Measurements from ENCODE around the gene HOXC10.

DNA sequence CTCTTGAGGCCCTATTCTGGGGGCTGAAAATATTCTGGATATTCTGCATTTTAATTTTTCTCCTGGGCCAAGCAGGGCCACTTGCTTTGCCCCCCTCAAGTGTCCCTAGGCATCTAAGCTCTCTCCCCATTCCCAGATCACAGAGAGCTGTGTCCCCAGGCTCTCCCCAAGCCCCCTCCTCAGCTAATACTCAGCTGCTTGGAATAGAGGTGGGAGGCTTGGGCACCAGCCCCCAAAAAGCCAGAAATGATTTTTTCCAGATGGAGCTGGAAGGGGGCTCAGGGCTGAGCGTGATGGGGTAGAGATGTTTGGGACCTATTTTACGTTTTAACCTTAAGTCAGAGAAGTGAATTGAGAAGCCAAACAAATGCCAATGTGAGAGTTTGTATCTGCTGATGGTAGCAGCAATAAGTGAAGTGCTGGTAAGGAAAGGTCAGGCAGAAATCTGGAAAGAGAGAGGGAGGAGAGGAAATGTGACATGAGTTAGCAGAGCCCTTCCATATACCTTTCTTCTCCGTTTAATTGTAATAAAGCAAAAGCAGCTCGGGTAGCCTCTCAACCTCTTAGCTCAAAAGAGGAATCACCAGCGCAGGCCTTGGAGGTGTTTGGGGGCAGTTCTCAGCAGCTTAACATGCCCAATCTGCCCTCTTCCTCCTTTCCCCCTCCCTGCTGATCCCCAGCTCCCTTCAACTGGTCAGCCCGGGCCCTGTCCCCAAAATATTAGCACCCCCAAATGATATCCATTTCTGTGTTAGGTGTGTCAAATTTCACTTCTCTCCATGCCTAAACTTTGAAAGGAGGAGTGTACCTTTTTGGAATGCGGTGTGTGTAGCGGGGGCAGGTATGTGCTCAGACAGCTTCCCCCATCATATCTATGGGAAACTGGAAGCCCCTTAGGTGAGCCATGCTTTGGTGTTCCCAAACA is 38.3 kb downstream of the HOXC10 start:
- TF ChIP-seq, protein P1, sequence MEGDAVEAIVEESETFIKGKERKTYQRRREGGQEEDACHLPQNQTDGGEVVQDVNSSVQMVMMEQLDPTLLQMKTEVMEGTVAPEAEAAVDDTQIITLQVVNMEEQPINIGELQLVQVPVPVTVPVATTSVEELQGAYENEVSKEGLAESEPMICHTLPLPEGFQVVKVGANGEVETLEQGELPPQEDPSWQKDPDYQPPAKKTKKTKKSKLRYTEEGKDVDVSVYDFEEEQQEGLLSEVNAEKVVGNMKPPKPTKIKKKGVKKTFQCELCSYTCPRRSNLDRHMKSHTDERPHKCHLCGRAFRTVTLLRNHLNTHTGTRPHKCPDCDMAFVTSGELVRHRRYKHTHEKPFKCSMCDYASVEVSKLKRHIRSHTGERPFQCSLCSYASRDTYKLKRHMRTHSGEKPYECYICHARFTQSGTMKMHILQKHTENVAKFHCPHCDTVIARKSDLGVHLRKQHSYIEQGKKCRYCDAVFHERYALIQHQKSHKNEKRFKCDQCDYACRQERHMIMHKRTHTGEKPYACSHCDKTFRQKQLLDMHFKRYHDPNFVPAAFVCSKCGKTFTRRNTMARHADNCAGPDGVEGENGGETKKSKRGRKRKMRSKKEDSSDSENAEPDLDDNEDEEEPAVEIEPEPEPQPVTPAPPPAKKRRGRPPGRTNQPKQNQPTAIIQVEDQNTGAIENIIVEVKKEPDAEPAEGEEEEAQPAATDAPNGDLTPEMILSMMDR (IDR thresholded peaks at IDR 0.05), result no peak
- no peak for TF ChIP-seq POLR2AphosphoS5 (IDR thresholded peaks at IDR 0.05)
